ENCODE data around the gene MBP.

Gene MBP

GRCh38 chr18:76937597-76937996 is 195.0 kb downstream of the MBP start:
- no peak for DNase-seq

- no peak for DNase-seq
Observed at GRCh38 chr18:76936877-76937276, 195.7 kb downstream of the MBP start.

- no peak for DNase-seq
Observed at GRCh38 chr18:76935722-76936337, 196.8 kb downstream of the MBP start.

- peak; percentile 27 to 72 for DNase-seq
Observed at GRCh38 chr18:76932026-76932819, 200.4 kb downstream of the MBP start.

GRCh38 chr18:76931171-76931570 is 201.4 kb downstream of the MBP start:
- no peak for DNase-seq

Data from inflammatory macrophage (primary cell).